Lower lobe of right lung (tissue), 2 donors: ENCODE measurements around the gene STRN. TPM values are rescaled to one million over a fixed set of nuclear protein-coding genes. Genes with fewer than 3 reads are reported as not detected.

Experiments used
- ATAC-seq, 2 donors: fragments of 200-7000 bp; cut with Tn5 transposase; one replicate each; pipeline ENCODE4 v1.9.1; 2020 to 2022; ENCODE audit warnings: mild to moderate bottlenecking in 2 of 2, moderate library complexity in 2 of 2
- DNase-seq: peaks from one replicate; pipeline ENCODE4 v3.0.0-alpha.2; 2020
- H3K27ac ChIP-seq: fragments of 200-600 bp; one replicate; pipeline ENCODE4 v1.8.0; 2022
- H3K27me3 ChIP-seq: fragments of 200-600 bp; one replicate; pipeline ENCODE4 v1.8.0; 2022; ENCODE audit warnings: low read depth
- H3K36me3 ChIP-seq: fragments of 200-600 bp; one replicate; pipeline ENCODE4 v1.8.0; 2022; ENCODE audit warnings: mild to moderate bottlenecking
- H3K4me1 ChIP-seq: fragments of 200-600 bp; one replicate; pipeline ENCODE4 v1.8.0; 2022
- H3K4me3 ChIP-seq: fragments of 200-600 bp; one replicate; pipeline ENCODE4 v1.8.0; 2022; ENCODE audit warnings: mild to moderate bottlenecking
- H3K9me3 ChIP-seq: fragments of 200-600 bp; one replicate; pipeline ENCODE4 v1.8.0; 2022
- CTCF ChIP-seq: fragments of 200-600 bp; IDR thresholded peaks from one replicate; pipeline ENCODE4 v1.8.0; 2022; ENCODE audit warnings: antibody characterized with exemption, mild to moderate bottlenecking
- intact Hi-C: fragments of 100-400 bp; cut with DNase I; formaldehyde crosslinking; loops from one replicate; pipeline ENCODE4 v1.11.0; 2022
- total RNA-seq: library from RNA; stranded (reverse); fragmentation: NEBNext Ultra II Directional; extraction: Animal tissue kit (Norgen Biotek cat#: 25700); gene quantifications from one replicate; pipeline ENCODE4 v1.2.1, GENCODE V29; 2021
- donor health status: DM: no; HTN: yes; CAD: no; lungs with severe emphysema.

The STRN gene
- total RNA-seq, 1 donor from 2014 or later = 31.1 TPM

GRCh38 chr2:36805635-36806224 is 160.6 kb downstream of the STRN start:
- Histone ChIP-seq H3K4me1 (no peaks in the 10 kb centered on the region), H3K4me3 (no peak overlapping the region), H3K36me3 (no peaks in the 10 kb centered on the region), H3K27me3 (no peaks in the 10 kb centered on the region), H3K27ac (no peak overlapping the region), H3K9me3 (no peaks in the 10 kb centered on the region)
- ATAC-seq (no peak), DNase-seq (no peak)
- TF ChIP-seq CTCF = no peak
- intact Hi-C loops = no loop called here

- intact Hi-C loops = no loop called here
Measured at GRCh38 chr2:36802952-36803351, 163.4 kb downstream of the STRN start.

GRCh38 chr2:36801088-36801487 is 165.2 kb downstream of the STRN start:
- no peak for TF ChIP-seq CTCF
- Histone ChIP-seq H3K9me3 (no peaks in the 10 kb centered on the region), H3K27me3 (peaks cover 6% of the 10 kb centered on the region), H3K4me1 (no peaks in the 10 kb centered on the region), H3K36me3 (no peaks in the 10 kb centered on the region), H3K4me3 (no peak overlapping the region), H3K27ac (no peak overlapping the region)
- ATAC-seq (no peak), DNase-seq (no peak)
- intact Hi-C loops = no loop called here

More at GRCh38 chr2:36802952-36803351, 163.4 kb downstream of the STRN start:
- no peak overlapping the region for H3K27ac ChIP-seq
- ATAC-seq (no peak), DNase-seq (no peak)
- H3K9me3 ChIP-seq = no peaks in the 10 kb centered on the region
- H3K4me3 ChIP-seq = no peak overlapping the region
- no peak for TF ChIP-seq CTCF
- H3K27me3 ChIP-seq = no peaks in the 10 kb centered on the region
- no peaks in the 10 kb centered on the region for H3K4me1 ChIP-seq
- H3K36me3 ChIP-seq = no peaks in the 10 kb centered on the region

GRCh38 chr2:36800381-36800780 is 166.0 kb downstream of the STRN start:
- no peaks in the 10 kb centered on the region for H3K9me3 ChIP-seq
- no peak for TF ChIP-seq CTCF
- DNase-seq (no peak), ATAC-seq (peak; percentile 35 to 46)
- no peak overlapping the region for H3K4me3 ChIP-seq
- H3K27ac ChIP-seq = no peak overlapping the region
- intact Hi-C loops = no loop called here
- peaks cover 6% of the 10 kb centered on the region for H3K27me3 ChIP-seq
- no peaks in the 10 kb centered on the region for H3K4me1 ChIP-seq
- no peaks in the 10 kb centered on the region for H3K36me3 ChIP-seq

- no peak for TF ChIP-seq CTCF
- peaks cover 6% of the 10 kb centered on the region for H3K27me3 ChIP-seq
- H3K9me3 ChIP-seq = no peaks in the 10 kb centered on the region
- intact Hi-C loops = no loop called here
- no peak overlapping the region for H3K27ac ChIP-seq
- DNase-seq (no peak), ATAC-seq (no peak)
- no peaks in the 10 kb centered on the region for H3K4me1 ChIP-seq
- no peaks in the 10 kb centered on the region for H3K36me3 ChIP-seq
- H3K4me3 ChIP-seq = no peak overlapping the region
Measured at GRCh38 chr2:36798724-36799123, 167.6 kb downstream of the STRN start.
